ENCODE data around the gene TSPEAR.
"Not testable (repeated sequence)": the region's sequence is repeated elsewhere in the genome, so short reads cannot be mapped to it uniquely, and the experiment has no call there.

The TSPEAR gene

DNA sequence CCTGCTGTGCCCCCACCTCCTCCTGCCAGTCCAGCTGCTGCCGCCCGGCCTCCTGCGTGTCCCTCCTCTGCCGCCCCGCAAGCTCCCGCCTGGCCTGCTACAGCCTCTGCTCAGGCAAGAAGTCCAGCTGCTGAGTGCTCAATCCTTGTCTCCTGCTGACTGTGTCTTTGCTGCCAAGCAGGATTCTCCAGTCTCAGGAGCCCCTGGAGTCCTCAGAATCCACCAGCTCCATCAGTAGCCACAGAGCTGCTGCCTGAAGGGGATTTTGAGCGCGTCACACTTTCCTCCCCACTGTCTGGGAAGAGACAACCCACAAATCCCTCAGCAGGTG, 64.2 kb downstream of the TSPEAR start:
- TF ChIP-seq POLR2AphosphoS5 (IDR thresholded peaks at IDR 0.05; ENCODE audit: low read depth, low read length) (no peak), FOXP2 (optimal IDR thresholded peaks at IDR 0.05; ENCODE audit: borderline replicate concordance, extremely low read depth, extremely low read length, insufficient read depth) (no peak), SIN3A (IDR thresholded peaks at IDR 0.05; ENCODE audit: borderline replicate concordance, insufficient read depth, low read length) (no peak), TAF1 (IDR thresholded peaks at IDR 0.05; ENCODE audit: borderline replicate concordance, insufficient read depth, low read length) (no peak)
- TF ChIP-seq, protein P1, sequence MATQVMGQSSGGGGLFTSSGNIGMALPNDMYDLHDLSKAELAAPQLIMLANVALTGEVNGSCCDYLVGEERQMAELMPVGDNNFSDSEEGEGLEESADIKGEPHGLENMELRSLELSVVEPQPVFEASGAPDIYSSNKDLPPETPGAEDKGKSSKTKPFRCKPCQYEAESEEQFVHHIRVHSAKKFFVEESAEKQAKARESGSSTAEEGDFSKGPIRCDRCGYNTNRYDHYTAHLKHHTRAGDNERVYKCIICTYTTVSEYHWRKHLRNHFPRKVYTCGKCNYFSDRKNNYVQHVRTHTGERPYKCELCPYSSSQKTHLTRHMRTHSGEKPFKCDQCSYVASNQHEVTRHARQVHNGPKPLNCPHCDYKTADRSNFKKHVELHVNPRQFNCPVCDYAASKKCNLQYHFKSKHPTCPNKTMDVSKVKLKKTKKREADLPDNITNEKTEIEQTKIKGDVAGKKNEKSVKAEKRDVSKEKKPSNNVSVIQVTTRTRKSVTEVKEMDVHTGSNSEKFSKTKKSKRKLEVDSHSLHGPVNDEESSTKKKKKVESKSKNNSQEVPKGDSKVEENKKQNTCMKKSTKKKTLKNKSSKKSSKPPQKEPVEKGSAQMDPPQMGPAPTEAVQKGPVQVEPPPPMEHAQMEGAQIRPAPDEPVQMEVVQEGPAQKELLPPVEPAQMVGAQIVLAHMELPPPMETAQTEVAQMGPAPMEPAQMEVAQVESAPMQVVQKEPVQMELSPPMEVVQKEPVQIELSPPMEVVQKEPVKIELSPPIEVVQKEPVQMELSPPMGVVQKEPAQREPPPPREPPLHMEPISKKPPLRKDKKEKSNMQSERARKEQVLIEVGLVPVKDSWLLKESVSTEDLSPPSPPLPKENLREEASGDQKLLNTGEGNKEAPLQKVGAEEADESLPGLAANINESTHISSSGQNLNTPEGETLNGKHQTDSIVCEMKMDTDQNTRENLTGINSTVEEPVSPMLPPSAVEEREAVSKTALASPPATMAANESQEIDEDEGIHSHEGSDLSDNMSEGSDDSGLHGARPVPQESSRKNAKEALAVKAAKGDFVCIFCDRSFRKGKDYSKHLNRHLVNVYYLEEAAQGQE (IDR thresholded peaks at IDR 0.05; ENCODE audit: insufficient read depth in 1 of 2, low read depth in 2 of 2, low read length in 2 of 2): no peak

DNA sequence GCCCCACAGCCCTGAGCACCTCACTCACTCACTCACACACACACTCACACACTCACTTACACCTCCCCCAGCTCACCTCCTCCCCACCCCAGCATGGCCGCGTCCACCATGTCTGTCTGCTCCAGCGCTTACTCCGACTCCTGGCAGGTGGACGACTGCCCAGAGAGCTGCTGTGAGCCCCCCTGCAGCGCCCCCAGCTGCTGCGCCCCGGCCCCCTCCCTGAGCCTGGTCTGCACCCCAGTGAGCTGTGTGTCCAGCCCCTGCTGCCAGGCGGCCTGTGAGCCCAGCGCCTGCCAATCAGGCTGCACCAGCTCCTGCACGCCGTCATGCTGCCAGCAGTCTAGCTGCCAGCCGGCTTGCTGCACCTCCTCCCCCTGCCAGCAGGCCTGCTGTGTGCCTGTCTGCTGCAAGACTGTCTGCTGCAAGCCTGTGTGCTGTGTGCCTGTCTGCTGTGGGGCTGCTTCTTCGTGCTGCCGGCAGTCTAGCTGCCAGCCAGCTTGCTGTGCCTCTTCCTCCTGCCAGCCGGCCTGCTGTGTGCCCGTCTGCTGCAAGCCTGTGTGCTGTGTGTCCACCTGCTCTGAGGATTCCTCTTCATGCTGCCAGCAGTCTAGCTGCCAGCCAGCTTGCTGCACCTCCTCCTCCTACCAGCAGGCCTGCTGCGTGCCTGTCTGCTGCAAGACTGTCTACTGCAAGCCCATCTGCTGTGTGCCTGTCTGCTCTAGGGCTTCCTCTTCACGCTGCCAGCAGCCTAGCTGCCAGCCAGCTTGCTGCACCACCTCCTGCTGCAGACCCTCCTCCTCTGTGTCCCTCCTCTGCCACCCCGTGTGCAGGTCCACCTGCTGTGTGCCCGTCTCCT, 64.8 kb downstream of the TSPEAR start, which contains the start of gene KRTAP10-11:
Gene KRTAP10-11, plus strand, starts transcription at position 49 of the 856 bp plus-strand sequence. Its CDS starts 45 bp downstream, at position 94.
- not testable (repeated sequence) for TF ChIP-seq POLR2AphosphoS5 (IDR thresholded peaks at IDR 0.05; ENCODE audit: low read depth, low read length); TAF1 (IDR thresholded peaks at IDR 0.05; ENCODE audit: borderline replicate concordance, insufficient read depth, low read length); SIN3A (IDR thresholded peaks at IDR 0.05; ENCODE audit: borderline replicate concordance, insufficient read depth, low read length)

DNA sequence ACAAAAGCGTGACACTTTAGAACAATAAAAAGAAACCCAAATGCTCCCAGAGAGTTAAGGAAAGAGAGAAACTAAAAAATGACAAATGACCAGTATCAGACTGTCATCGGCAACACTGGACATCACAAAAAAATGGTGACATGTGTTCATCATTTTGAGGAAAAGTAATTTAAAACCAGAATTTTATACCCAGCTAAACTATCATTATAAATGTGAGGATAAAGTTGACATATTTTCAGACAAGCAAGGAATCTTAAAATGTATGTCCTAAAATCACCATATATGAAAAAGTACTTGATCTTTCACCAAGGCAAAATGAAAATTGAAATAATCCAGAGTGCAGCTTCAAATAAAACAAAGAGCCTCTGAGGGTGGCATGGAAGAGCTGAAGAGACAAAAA, 66.5 kb downstream of the TSPEAR start:
- no peak for TF ChIP-seq FOXP2 (optimal IDR thresholded peaks at IDR 0.05; ENCODE audit: borderline replicate concordance, extremely low read depth, extremely low read length, insufficient read depth)
- TF ChIP-seq, protein P1 (IDR thresholded peaks at IDR 0.05; ENCODE audit: insufficient read depth in 1 of 2, low read depth in 2 of 2, low read length in 2 of 2): no peak
- no peak for TF ChIP-seq POLR2AphosphoS5 (IDR thresholded peaks at IDR 0.05; ENCODE audit: low read depth, low read length)
- TF ChIP-seq TAF1 (IDR thresholded peaks at IDR 0.05; ENCODE audit: borderline replicate concordance, insufficient read depth, low read length): no peak
- TF ChIP-seq SIN3A (IDR thresholded peaks at IDR 0.05; ENCODE audit: borderline replicate concordance, insufficient read depth, low read length): no peak

DNA sequence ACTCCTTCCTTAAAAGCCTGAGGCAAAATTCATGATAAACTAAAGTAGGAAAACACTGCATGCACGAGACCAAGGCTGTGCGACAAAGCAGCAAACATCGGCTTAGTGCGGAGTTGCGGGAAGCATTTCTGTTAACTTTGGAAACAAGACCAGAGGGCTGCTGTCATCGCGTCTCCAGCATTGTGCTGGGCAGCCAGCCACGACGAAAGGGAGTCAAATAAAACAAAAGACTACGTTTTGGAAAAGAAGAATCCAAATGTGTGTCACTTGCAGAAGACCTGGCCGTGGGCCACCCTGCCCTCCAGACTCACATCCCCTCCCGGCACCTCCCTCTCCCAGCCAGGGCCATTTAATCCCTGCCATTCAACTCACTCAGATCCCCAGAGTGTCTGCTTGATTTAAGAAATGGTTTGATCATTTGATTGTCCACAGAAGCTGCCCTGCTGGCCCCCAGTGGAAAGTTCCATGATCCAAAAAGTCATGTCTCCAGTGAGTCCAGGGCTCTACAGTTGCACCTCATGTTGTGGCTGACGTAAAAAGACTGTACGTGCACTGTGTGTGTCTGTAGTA, 67.5 kb downstream of the TSPEAR start:
- TF ChIP-seq, protein P1 (IDR thresholded peaks at IDR 0.05; ENCODE audit: insufficient read depth in 1 of 2, low read depth in 2 of 2, low read length in 2 of 2): no peak
- TF ChIP-seq SIN3A (IDR thresholded peaks at IDR 0.05; ENCODE audit: borderline replicate concordance, insufficient read depth, low read length) (no peak), TAF1 (IDR thresholded peaks at IDR 0.05; ENCODE audit: borderline replicate concordance, insufficient read depth, low read length) (no peak), POLR2AphosphoS5 (IDR thresholded peaks at IDR 0.05; ENCODE audit: low read depth, low read length) (no peak), FOXP2 (optimal IDR thresholded peaks at IDR 0.05; ENCODE audit: borderline replicate concordance, extremely low read depth, extremely low read length, insufficient read depth) (no peak)

DNA sequence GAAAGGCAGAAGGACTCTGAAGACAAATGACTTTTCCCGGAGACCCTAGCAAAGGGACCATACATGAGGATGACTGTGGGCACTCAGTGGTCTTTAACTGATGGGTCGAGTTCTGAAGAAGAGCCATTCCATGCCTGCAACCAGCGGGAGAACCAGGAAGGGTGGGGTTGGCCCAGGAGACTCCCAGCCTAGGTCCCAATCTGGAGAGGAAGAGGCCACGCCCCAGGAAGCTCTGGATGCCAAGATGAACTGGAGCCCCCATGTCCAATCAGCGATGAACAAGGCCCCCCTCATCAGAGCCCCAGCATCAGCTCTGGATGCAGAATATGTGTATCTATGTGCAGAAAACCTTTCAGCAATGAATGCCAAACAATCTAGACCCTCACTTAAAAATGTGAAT, 70.6 kb downstream of the TSPEAR start:
- TF ChIP-seq, protein P1 (IDR thresholded peaks at IDR 0.05; ENCODE audit: insufficient read depth in 1 of 2, low read depth in 2 of 2, low read length in 2 of 2): no peak

Measured in PFSK-1 (cell line).